GM19043 (cell line): ENCODE measurements around the gene GNG2.

Source experiments
- ATAC-seq: cut with Tn5 transposase; IDR thresholded peaks from one replicate; pipeline ENCODE4 v1.9.1; 2021; ENCODE audit warnings: low read depth; ENCODE audit not compliant: unreplicated experiment

Gene GNG2

GRCh38 chr14:51989293-51990234 is 129.2 kb downstream of the GNG2 start, which contains the start of gene RTRAF:
RTRAF (plus strand) TSS chr14:51989546; CDS start chr14:51989640, 94 bp downstream.
- ATAC-seq, result peak; percentile 92

- ATAC-seq, result no peak
Measured at GRCh38 chr14:51990488-51990887, 130.1 kb downstream of the GNG2 start.

GRCh38 chr14:51993285-51993920 is 133.0 kb downstream of the GNG2 start:
- ATAC-seq, result no peak

- ATAC-seq, result no peak
Measured at GRCh38 chr14:51996148-51996746, 135.8 kb downstream of the GNG2 start.

- no peak for ATAC-seq
Measured at GRCh38 chr14:51998348-51998747, 137.9 kb downstream of the GNG2 start.

GRCh38 chr14:51999084-51999483 is 138.7 kb downstream of the GNG2 start:
- no peak for ATAC-seq

- no peak for ATAC-seq
Measured at GRCh38 chr14:52000019-52000582, 139.7 kb downstream of the GNG2 start.

- no peak for ATAC-seq
Measured at GRCh38 chr14:52000696-52001095, 140.3 kb downstream of the GNG2 start.

- no peak for ATAC-seq
Measured at GRCh38 chr14:52002542-52002941, 142.1 kb downstream of the GNG2 start.

GRCh38 chr14:52003324-52003723 is 142.9 kb downstream of the GNG2 start:
- ATAC-seq, result no peak

GRCh38 chr14:52005625-52006024 is 145.2 kb downstream of the GNG2 start:
- no peak for ATAC-seq

GRCh38 chr14:52006361-52006760 is 145.9 kb downstream of the GNG2 start:
- no peak for ATAC-seq

GRCh38 chr14:52007211-52007610 is 146.8 kb downstream of the GNG2 start:
- no peak for ATAC-seq

GRCh38 chr14:52007637-52008036 is 147.2 kb downstream of the GNG2 start:
- ATAC-seq, result no peak

GRCh38 chr14:52008136-52008535 is 147.7 kb downstream of the GNG2 start:
- no peak for ATAC-seq

- no peak for ATAC-seq
Measured at GRCh38 chr14:52010173-52010693, 149.8 kb downstream of the GNG2 start.

- ATAC-seq, result no peak
Measured at GRCh38 chr14:52011523-52011922, 151.1 kb downstream of the GNG2 start.

- ATAC-seq, result no peak
Measured at GRCh38 chr14:52012635-52013034, 152.2 kb downstream of the GNG2 start.

GRCh38 chr14:52013984-52014600 is 153.7 kb downstream of the GNG2 start:
- ATAC-seq, result no peak

- no peak for ATAC-seq
Measured at GRCh38 chr14:52014601-52015267, 154.3 kb downstream of the GNG2 start.
